ENCODE results near the gene GRK2.
"Not testable (repeated sequence)": the region's sequence is repeated elsewhere in the genome, so short reads cannot be mapped to it uniquely, and the experiment has no call there.

The GRK2 gene

DNA sequence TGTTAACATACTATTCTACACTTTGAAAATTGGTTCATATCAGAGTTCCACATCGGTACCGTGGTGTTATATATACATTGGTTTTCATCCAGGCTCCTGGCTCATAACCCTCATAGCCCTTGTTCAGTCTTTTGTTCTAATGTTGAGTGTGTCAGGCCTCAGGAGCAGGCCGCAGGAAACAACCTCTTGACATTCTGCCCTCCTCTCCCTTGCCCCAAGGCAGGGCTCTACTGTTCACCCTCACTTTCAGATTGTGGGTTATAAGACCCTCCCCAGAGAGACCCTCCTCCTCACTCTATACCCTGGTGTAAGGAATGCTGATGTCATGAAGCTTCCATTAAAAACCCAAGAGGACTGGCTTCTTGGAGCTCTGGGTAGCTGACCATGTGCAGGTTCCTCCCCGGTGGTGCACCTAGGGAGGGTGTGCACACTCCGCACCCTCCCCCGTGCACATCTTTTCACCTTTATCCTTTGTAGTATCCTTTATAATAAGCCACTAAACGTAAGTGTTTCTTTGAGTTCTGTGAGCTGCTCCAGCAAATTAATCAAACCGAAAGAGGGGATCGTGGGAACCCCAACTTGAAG is 49.1 kb downstream of the GRK2 start:
- no peak for DNase-seq (ENCODE audit: low spot score)

DNA sequence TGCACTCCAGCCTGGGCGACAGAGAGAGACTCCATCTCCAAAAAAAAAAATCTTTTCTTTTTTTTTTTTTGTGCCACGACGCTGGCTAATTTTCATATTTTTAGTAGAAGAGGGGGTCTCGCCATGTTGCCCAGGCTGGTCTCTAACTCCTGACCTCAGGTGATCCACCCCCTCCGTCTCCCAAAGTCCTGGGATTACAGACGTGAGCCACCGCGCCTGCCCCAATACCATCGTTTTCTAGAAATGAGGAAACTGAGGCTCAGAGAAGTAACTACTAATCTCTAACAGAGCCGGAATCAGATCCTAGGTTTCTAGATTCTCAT is 50.6 kb downstream of the GRK2 start:
- no peak for DNase-seq (ENCODE audit: low spot score)

DNA sequence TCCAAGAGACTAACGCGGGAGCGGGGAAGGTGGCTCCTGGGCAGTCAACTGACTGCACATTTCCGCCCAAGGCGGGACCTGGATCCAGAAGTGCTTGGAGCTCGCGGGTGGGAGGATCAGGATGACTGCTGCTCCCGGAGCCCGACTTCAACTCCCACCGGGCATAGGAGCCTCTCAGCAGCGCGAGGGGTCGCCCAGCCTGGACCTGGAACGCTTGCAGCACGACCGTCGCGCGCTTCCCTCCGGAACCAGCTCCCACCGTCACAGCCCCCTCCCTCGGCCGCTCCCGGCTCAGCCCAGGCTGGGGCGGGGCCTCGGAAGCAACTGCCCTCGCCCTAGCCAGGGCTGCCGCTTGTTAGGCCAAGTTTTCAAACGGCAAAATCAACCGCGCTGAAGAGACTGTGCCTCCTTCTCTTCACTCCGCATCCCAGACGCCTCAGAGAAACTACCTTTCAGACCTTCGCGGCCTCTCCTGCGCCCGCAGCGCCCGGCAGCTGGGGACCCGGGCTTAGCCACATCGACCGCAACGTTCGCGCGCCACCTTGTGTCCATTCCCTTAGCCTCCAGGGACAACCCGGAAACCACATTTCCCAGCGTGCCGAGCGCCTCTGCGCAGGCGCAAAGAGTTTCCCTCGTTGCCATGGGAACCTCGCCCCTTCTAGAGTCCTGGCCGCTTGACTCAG is 51.1 kb downstream of the GRK2 start:
- DNase-seq (ENCODE audit: low spot score), result peak; percentile 99

DNA sequence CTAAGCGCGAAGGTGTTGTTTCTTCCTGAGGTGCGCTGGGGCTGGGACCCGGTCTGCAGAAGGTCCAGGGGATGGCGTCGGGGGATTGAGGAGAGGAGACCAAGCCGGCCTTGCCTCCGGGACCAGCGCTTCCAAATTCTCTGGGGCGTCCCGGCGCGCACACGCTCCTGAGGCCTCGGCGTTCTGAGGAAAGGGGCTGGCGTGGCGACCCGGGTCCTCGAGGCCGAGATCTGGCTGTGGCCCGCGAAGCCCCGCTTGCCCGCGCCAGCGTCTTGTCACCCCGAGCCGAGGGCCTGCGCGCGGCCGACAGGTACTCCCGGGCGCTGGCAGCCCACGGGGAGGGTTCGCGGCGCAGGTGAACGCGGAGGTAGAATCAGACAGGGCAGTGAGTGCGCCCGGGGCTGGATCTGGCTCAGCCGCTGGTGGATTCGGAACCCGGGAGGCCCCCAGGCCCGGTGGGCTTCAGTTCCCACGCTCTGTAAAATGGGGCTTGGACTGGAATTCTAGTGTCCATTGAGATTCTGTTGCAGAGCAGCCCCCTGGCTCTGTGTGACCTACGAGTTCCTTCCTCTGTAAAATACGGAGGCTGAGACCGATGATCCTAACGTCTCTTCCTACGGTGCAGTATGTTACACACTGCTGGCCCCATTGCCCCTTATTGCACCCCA is 51.7 kb downstream of the GRK2 start:
- peak; percentile 12 for DNase-seq (ENCODE audit: low spot score)

DNA sequence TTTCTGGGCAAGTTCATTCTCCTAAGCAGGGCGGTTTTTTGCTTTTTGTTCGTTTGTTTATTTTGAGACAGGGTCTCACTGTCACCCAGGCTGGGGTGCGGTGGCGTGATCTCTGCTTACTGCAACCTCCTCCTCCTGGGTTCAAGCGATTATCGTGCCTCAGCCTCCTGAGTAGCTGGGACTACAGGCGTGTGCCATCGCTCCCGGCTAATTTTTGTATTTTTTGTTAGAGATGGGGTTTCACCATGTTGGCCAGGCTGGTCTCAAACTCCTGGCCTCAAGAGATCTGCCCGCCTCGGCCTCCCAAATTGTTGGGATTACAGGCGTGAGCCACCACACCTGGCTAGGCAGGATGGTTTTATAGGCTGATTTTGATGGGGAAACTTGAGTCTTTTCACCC is 52.6 kb downstream of the GRK2 start:
- DNase-seq (ENCODE audit: low spot score), result not testable (repeated sequence)

DNA sequence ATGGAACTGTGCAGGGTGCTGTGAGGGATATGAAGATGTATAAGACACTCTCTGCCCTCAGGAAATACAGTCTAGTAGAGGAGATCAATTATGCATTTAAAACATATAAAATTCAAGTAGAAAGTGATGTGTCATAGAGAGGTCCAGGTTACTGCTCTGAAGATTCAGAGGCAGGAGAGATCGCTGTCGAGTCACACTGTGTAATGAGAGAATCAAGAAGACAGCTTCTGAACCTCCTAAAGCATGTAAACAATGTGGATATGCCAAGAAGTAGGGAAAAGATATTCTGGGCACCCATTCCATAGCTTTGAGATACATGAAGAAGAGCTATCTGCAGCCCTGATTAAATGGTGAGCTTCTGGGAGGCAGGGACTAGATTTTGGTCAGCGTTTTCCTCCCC is 53.7 kb downstream of the GRK2 start:
- DNase-seq (ENCODE audit: low spot score), result peak; percentile 45

DNA sequence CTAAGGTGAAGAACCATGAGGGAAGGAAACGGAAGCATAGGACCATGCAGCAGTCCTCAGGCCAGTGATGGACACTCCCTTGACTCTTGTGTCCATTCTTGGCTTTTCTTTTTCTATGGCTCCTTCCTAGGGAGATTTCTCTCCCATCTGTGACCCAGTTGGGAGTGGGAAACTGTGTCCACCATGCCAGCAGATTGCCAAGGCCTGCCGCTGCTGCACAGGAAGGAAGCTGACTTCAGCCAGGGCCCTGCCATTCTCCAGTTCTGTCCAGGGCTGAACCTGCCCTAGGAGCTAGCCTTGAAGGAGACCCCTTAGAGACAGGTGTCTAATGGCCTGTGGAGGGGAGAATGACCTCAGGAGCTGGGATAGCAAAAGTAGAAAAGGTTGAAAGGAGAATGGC is 54.4 kb downstream of the GRK2 start:
- no peak for DNase-seq (ENCODE audit: low spot score)

DNA sequence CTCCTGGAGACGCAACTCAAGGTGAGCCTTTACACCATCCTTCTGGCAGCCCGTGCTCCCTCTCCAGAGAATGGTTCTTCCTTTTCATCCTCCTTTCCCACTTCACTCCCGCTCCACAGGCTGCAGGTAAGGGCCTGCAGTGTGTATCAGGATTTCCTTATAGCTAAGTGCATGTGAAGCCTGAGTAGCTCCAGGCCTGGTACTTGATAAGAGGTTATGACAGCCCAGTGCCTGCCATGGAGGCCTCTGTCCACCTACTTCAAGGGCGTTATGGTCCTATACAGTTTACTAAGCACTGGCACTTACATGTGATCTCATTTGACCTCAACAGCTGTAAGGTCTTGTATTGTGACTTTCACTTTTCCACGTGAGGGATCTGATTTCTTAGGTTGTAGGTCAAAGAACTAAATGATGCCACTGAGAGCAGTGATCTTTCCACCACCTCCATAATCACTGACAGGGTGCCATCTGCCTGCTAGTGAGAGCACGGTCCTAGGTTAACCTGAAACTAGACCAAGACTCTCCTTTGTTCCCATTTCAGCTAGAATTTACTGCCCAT is 55.1 kb downstream of the GRK2 start:
- no peak for DNase-seq (ENCODE audit: low spot score)

DNA sequence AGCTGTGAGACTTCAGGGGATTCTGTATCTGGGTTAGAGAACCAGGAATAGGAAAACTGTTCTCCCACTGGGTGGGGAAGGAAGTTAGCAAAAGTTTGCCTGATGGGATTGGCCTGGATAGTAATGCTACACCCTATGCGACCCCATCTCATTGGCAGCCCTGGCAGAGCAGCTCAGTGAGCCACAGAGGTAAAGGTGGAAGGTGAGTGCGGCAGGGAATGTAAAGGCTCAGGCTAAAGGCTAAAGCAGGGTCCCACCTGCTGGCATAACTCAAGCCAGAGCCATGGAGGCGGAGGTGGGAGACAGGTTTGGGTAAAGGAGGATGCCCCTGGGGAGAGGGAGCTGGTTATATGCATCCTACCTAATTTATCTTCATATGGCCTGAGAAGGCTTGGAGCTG is 55.8 kb downstream of the GRK2 start:
- DNase-seq (ENCODE audit: low spot score), result no peak

DNA sequence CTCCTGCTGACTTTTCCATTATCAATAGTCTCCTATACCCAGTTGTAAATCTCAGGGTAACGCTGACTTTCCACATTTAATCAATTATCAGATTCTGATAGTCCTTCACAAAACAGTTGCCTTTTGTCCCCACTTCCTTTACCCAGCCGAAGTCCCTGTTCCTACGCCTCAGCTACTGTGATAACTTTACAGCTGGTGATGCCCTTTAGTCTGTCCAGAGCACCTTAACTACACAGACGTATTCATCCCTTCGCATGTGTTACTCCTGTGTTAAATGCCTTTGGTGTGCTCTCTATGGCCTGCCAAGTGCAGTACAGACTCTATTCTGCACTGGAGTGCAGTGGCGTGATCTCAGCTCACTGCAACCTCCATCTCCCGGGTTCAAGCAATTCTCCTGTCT is 57.3 kb downstream of the GRK2 start:
- DNase-seq (ENCODE audit: low spot score), result no peak

DNA sequence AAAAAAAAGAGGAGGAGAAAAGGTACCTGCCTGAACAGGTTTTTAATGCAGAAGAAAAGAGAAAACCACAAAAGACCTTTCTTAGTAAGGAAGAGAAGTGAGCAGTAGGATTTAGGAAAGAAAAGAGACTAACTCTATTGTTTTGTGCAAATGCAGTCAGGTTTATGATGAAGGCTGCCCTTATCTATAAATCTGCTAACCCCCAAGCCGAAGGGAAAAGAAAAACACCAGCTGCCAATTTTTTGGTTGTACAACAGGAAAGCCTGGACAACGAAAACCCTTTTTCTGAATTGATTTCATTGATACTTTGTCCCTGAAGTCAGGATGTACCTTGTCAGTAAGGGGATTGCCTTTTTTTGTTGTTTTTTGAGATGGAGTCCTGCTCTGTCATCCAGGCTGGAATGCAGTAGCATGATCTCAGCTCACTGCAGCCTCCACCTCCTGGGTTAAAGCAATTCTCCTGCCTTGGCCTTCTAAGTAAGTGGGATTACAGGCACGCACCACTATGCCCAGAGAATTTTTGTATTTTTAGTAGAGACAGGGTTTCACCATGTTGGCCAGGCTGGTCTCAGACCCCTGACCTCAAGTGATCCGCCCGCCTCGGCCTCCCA is 65.9 kb downstream of the GRK2 start:
- no peak for DNase-seq (ENCODE audit: low spot score)
